ENCODE measurements around the gene PAK4. TPM values are rescaled to one million over a fixed set of nuclear protein-coding genes. Genes with fewer than 3 reads are reported as not detected.
"Not testable (repeated sequence)": the region's sequence is repeated elsewhere in the genome, so short reads cannot be mapped to it uniquely, and the experiment has no call there.

PAK4 gene
- total and polyA plus RNA-seq, 5 donors, result 15.1 to 24.4 (median 20.4) TPM

GRCh38 chr19:39203372-39204341 is 78.1 kb downstream of the PAK4 start, which contains the start of gene SYCN:
SYCN (minus strand) TSS chr19:39204263; CDS start chr19:39204254, 9 bp downstream.
- Histone ChIP-seq H3K9me3 (ENCODE audit: control insufficient read depth, low read length) (no peaks in the 10 kb centered on the region), H3K27ac (ENCODE audit: low read length) (no peak within 1 kb of the TSS), H3K4me1 (ENCODE audit: control insufficient read depth, insufficient read depth, low read length) (no peaks in the 10 kb centered on the region), H3K27me3 (ENCODE audit: control insufficient read depth, insufficient read depth) (no peaks in the 10 kb centered on the region), H3K4me3 (ENCODE audit: low read length) (no peak within 1 kb of the TSS)
- no peak for DNase-seq
- intact Hi-C loops (cut with DNase I), result no loop called here
- WGBS, result 21% methylated on average over 57 of the region's 57 CpGs
- peak in 1 of 2 donors; percentile 15 for ATAC-seq

GRCh38 chr19:39205449-39205764 is 79.8 kb downstream of the PAK4 start:
- DNase-seq, result no peak
- H3K4me1 ChIP-seq (ENCODE audit: control insufficient read depth, insufficient read depth, low read length), result no peaks in the 10 kb centered on the region
- intact Hi-C loops (cut with DNase I), result no loop called here
- H3K9me3 ChIP-seq (ENCODE audit: control insufficient read depth, low read length), result no peaks in the 10 kb centered on the region
- no peak overlapping the region for H3K4me3 ChIP-seq (ENCODE audit: low read length)
- H3K27me3 ChIP-seq (ENCODE audit: control insufficient read depth, insufficient read depth), result no peaks in the 10 kb centered on the region
- H3K27ac ChIP-seq (ENCODE audit: low read length), result no peak overlapping the region
- 73% methylated on average over 3 of the region's 3 CpGs for WGBS
- no peak for ATAC-seq

- H3K27ac ChIP-seq (ENCODE audit: low read length), result no peak overlapping the region
- H3K27me3 ChIP-seq (ENCODE audit: control insufficient read depth, insufficient read depth), result no peaks in the 10 kb centered on the region
- intact Hi-C loops (cut with DNase I), result no loop called here
Observed at GRCh38 chr19:39206122-39206521, 80.5 kb downstream of the PAK4 start.

GRCh38 chr19:39207293-39207836 is 81.8 kb downstream of the PAK4 start:
- ATAC-seq, result no peak
- intact Hi-C loops (cut with DNase I), result no loop called here
- no peaks in the 10 kb centered on the region for H3K27me3 ChIP-seq (ENCODE audit: control insufficient read depth, insufficient read depth)
- H3K9me3 ChIP-seq (ENCODE audit: control insufficient read depth, low read length), result no peaks in the 10 kb centered on the region
- no peak overlapping the region for H3K4me3 ChIP-seq (ENCODE audit: low read length)
- 71% methylated on average over 6 of the region's 6 CpGs for WGBS
- no peak for DNase-seq
- no peak overlapping the region for H3K27ac ChIP-seq (ENCODE audit: low read length)
- H3K4me1 ChIP-seq (ENCODE audit: control insufficient read depth, insufficient read depth, low read length), result no peaks in the 10 kb centered on the region

More at GRCh38 chr19:39206122-39206521, 80.5 kb downstream of the PAK4 start:
- H3K9me3 ChIP-seq (ENCODE audit: control insufficient read depth, low read length), result no peaks in the 10 kb centered on the region
- H3K4me3 ChIP-seq (ENCODE audit: low read length), result no peak overlapping the region
- DNase-seq, result no peak
- H3K4me1 ChIP-seq (ENCODE audit: control insufficient read depth, insufficient read depth, low read length), result no peaks in the 10 kb centered on the region
- 87% methylated on average over 6 of the region's 6 CpGs for WGBS
- ATAC-seq, result no peak

GRCh38 chr19:39208175-39208795 is 82.7 kb downstream of the PAK4 start:
- 71% methylated on average over 9 of the region's 9 CpGs for WGBS
- ATAC-seq, result no peak
- Histone ChIP-seq H3K4me1 (ENCODE audit: control insufficient read depth, insufficient read depth, low read length) (no peaks in the 10 kb centered on the region), H3K4me3 (ENCODE audit: low read length) (no peak overlapping the region), H3K27me3 (ENCODE audit: control insufficient read depth, insufficient read depth) (no peaks in the 10 kb centered on the region), H3K9me3 (ENCODE audit: control insufficient read depth, low read length) (no peaks in the 10 kb centered on the region), H3K27ac (ENCODE audit: low read length) (no peak overlapping the region)
- intact Hi-C loops (cut with DNase I), result no loop called here
- DNase-seq, result no peak

- no peaks in the 10 kb centered on the region for H3K9me3 ChIP-seq (ENCODE audit: control insufficient read depth, low read length)
- no peak for ATAC-seq
- H3K27ac ChIP-seq (ENCODE audit: low read length), result no peak overlapping the region
- intact Hi-C loops (cut with DNase I), result no loop called here
- no peaks in the 10 kb centered on the region for H3K4me1 ChIP-seq (ENCODE audit: control insufficient read depth, insufficient read depth, low read length)
- no peaks in the 10 kb centered on the region for H3K27me3 ChIP-seq (ENCODE audit: control insufficient read depth, insufficient read depth)
- no peak overlapping the region for H3K4me3 ChIP-seq (ENCODE audit: low read length)
- no peak for DNase-seq
- WGBS, result 79% methylated on average over 7 of the region's 7 CpGs
Observed at GRCh38 chr19:39209196-39209595, 83.6 kb downstream of the PAK4 start.

GRCh38 chr19:39211731-39212374 is 86.3 kb downstream of the PAK4 start:
- Histone ChIP-seq H3K27ac (ENCODE audit: low read length) (no peak overlapping the region), H3K27me3 (ENCODE audit: control insufficient read depth, insufficient read depth) (no peaks in the 10 kb centered on the region), H3K9me3 (ENCODE audit: control insufficient read depth, low read length) (no peaks in the 10 kb centered on the region), H3K4me1 (ENCODE audit: control insufficient read depth, insufficient read depth, low read length) (no peaks in the 10 kb centered on the region), H3K4me3 (ENCODE audit: low read length) (no peak overlapping the region)
- intact Hi-C loops (cut with DNase I), result no loop called here
- 64% methylated on average over 13 of the region's 13 CpGs for WGBS
- no peak for ATAC-seq
- no peak for DNase-seq

- intact Hi-C loops (cut with DNase I), result no loop called here
- Histone ChIP-seq H3K27me3 (ENCODE audit: control insufficient read depth, insufficient read depth) (no peaks in the 10 kb centered on the region), H3K4me1 (ENCODE audit: control insufficient read depth, insufficient read depth, low read length) (no peaks in the 10 kb centered on the region), H3K27ac (ENCODE audit: low read length) (no peak overlapping the region), H3K9me3 (ENCODE audit: control insufficient read depth, low read length) (no peaks in the 10 kb centered on the region), H3K4me3 (ENCODE audit: low read length) (no peak overlapping the region)
- WGBS, result 22% methylated on average over 8 of the region's 8 CpGs
- DNase-seq (peak in 2 of 3 donors; percentile 51 to 73), ATAC-seq (peak in 1 of 2 donors; percentile 18)
Observed at GRCh38 chr19:39212375-39212742, 86.8 kb downstream of the PAK4 start.

GRCh38 chr19:39215323-39215722 is 89.7 kb downstream of the PAK4 start:
- H3K4me3 ChIP-seq (ENCODE audit: low read length); ATAC-seq; DNase-seq; H3K27ac ChIP-seq (ENCODE audit: low read length); H3K4me1 ChIP-seq (ENCODE audit: control insufficient read depth, insufficient read depth, low read length); H3K27me3 ChIP-seq (ENCODE audit: control insufficient read depth, insufficient read depth); intact Hi-C loops (cut with DNase I); H3K9me3 ChIP-seq (ENCODE audit: control insufficient read depth, low read length): not testable (repeated sequence)
- 89% methylated on average over 3 of the region's 3 CpGs for WGBS

GRCh38 chr19:39217094-39217493 is 91.5 kb downstream of the PAK4 start:
- H3K27me3 ChIP-seq (ENCODE audit: control insufficient read depth, insufficient read depth), result peaks cover 3% of the 10 kb centered on the region
- intact Hi-C loops (cut with DNase I), result no loop called here
- H3K4me3 ChIP-seq (ENCODE audit: low read length), result no peak overlapping the region
- ATAC-seq, result no peak
- WGBS, result 79% methylated on average over 5 of the region's 5 CpGs
- H3K27ac ChIP-seq (ENCODE audit: low read length), result no peak overlapping the region
- DNase-seq, result no peak
- H3K4me1 ChIP-seq (ENCODE audit: control insufficient read depth, insufficient read depth, low read length), result no peaks in the 10 kb centered on the region
- H3K9me3 ChIP-seq (ENCODE audit: control insufficient read depth, low read length), result no peaks in the 10 kb centered on the region

All from right cardiac atrium (tissue), 5 donors.